ENCODE data around the gene LACTB.

LACTB gene

DNA sequence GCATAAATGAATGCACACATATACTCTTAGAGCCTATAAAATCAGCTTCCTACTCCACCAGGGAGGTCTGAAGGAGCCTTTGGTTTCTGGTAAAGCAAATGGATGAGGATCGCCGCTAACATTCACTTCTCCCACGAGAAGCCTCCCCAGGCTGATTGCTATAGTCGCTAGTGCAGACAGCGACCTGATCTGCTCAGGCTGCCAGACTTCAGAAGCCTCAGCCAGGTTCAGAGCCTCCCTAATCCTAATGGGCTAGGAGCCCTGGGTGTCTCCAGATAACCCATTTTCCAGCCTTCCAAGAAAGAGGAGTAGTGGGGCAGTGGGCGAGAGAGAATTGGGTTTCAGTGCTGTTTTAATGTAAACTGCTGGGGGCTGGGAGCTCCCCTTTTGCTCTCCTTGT lies 43.7 kb upstream of the LACTB start:
- Histone ChIP-seq H3K9me3 (ENCODE audit: low read depth, low read length) (no peaks in the 10 kb centered on the region), H3K9ac (ENCODE audit: insufficient read length) (no peak overlapping the region), H3K4me3 (no peak overlapping the region), H3K27ac (no peak overlapping the region), H3K36me3 (ENCODE audit: insufficient read depth, low read length) (no peaks in the 10 kb centered on the region)
- no peak for DNase-seq (ENCODE audit: low read depth, low spot score)
- TF ChIP-seq FOXP2 (optimal IDR thresholded peaks at IDR 0.05; ENCODE audit: control extremely low read depth, extremely low read length, insufficient read depth) (no peak), POLR2AphosphoS5 (IDR thresholded peaks at IDR 0.05; ENCODE audit: borderline replicate concordance, low read depth, low read length) (no peak), EZH2 (IDR thresholded peaks at IDR 0.05) (no peak)

DNA sequence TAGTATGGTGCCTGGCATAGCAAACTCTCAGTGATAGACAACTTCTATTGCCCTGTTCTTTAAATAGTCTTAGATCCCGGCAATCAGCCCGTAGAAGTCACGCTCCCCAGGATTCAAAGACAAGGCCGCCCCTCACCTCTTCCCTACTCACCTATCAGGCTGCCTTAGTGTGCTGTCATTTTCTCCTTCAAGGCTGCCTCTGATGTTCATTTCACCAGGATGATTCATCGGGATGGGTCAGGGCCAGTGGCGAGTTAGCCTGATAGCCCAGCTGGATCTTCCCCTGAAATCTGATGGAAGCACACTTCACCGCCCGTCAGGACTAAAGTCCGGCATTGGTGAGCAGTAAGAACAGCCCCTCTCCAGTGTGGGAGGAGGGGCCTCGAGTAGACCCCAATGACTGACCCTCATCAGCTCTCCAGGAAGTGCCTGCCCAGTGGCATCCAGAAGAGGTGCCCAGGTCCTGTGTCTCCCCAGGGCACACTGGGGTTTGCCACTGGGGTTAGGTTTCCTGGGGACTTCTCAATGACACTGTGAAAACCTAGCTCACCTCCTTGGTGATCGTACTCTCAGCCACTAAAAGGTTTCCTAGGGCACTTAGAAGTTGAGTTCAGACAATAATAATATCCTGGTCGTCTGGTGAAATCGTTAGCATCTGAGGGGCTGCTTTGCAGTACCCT lies 41.6 kb upstream of the LACTB start:
- no peaks in the 10 kb centered on the region for H3K36me3 ChIP-seq (ENCODE audit: insufficient read depth, low read length)
- H3K9ac ChIP-seq (ENCODE audit: insufficient read length) = no peak overlapping the region
- H3K27ac ChIP-seq = no peak overlapping the region
- H3K9me3 ChIP-seq (ENCODE audit: low read depth, low read length) = no peaks in the 10 kb centered on the region
- DNase-seq (ENCODE audit: low read depth, low spot score) = no peak
- H3K4me3 ChIP-seq = no peak overlapping the region
- TF ChIP-seq POLR2AphosphoS5 (IDR thresholded peaks at IDR 0.05; ENCODE audit: borderline replicate concordance, low read depth, low read length) (no peak), FOXP2 (optimal IDR thresholded peaks at IDR 0.05; ENCODE audit: control extremely low read depth, extremely low read length, insufficient read depth) (no peak), EZH2 (IDR thresholded peaks at IDR 0.05) (no peak)

DNA sequence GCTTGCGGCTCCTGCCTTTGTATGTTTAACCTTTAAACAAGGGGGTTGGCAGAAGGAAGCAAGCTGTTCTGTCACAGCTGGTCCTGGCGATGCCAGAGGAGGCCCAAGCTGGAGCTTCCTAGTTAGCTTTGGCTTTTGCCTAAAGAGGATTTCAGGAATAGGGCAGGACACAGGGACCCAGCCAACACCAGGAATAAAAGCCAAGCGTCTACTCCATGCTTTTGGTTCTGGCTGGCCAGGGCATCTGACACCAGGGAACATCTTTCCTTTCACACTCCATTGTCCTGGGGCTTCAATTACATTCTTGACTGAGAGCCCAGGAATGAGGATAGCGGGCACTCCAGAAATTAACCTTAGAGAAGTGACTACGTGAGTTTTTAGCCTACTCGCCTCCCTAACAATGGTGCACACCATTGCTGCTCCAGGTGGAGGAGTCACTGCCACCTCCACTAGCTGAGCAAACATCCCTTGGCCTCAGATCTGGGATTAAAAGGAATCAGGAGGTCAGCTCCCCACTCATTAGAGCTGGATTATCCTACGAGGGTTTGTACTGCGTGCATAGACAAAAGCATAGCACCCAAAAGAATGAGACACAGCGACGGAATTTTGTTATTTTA lies 40.9 kb upstream of the LACTB start:
- Histone ChIP-seq H3K36me3 (ENCODE audit: insufficient read depth, low read length) (no peaks in the 10 kb centered on the region), H3K4me3 (no peak overlapping the region), H3K9ac (ENCODE audit: insufficient read length) (no peak overlapping the region), H3K9me3 (ENCODE audit: low read depth, low read length) (no peaks in the 10 kb centered on the region), H3K27ac (no peak overlapping the region)
- DNase-seq (ENCODE audit: low read depth, low spot score) = no peak
- TF ChIP-seq EZH2 (IDR thresholded peaks at IDR 0.05) = no peak
- no peak for TF ChIP-seq FOXP2 (optimal IDR thresholded peaks at IDR 0.05; ENCODE audit: control extremely low read depth, extremely low read length, insufficient read depth)
- TF ChIP-seq POLR2AphosphoS5 (IDR thresholded peaks at IDR 0.05; ENCODE audit: borderline replicate concordance, low read depth, low read length) = no peak

DNA sequence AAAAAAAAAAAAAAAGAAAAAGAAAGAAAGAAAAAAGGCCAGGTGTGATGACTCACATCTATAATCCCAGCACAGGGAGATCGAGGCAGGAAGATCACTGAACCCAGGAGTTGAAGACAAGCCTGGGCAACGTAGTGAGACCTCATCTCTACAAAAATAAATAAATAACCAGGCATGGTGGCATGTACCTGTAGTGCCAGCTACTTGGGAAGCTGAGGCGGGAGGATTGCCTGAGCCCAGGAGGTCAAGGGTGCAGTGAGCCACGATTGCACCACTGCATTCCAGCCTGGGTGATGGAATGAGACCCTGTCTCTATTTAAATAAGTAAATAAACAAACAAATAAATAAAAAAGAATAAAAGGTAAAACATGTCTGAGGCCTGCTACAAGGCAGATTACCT lies 39.3 kb upstream of the LACTB start:
- H3K36me3 ChIP-seq (ENCODE audit: insufficient read depth, low read length) = no peaks in the 10 kb centered on the region
- no peak overlapping the region for H3K4me3 ChIP-seq
- H3K9ac ChIP-seq (ENCODE audit: insufficient read length) = no peak overlapping the region
- H3K27ac ChIP-seq = no peak overlapping the region
- no peak for DNase-seq (ENCODE audit: low read depth, low spot score)
- no peaks in the 10 kb centered on the region for H3K9me3 ChIP-seq (ENCODE audit: low read depth, low read length)
- TF ChIP-seq POLR2AphosphoS5 (IDR thresholded peaks at IDR 0.05; ENCODE audit: borderline replicate concordance, low read depth, low read length) (no peak), FOXP2 (optimal IDR thresholded peaks at IDR 0.05; ENCODE audit: control extremely low read depth, extremely low read length, insufficient read depth) (no peak), EZH2 (IDR thresholded peaks at IDR 0.05) (no peak)

DNA sequence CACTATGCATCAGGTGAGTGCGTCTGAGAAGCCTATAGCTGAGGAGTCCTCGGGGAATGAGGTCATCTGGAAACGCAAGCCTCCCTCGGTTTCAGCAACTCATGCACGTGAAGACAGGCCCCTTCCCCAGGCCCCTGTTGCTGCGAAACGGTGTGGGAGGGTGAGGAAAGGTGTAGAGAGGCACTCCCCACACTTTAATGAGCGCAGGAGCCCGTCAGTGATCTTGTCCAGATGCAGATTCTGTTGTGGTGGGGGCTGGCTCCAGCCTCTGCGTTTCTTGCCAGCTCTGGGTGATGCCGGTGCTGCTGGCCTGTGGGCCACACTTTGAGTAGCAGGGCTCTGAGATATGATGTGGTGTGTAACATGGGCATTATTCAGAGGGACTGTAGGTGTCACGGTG lies 38.6 kb upstream of the LACTB start:
- TF ChIP-seq EZH2 (IDR thresholded peaks at IDR 0.05) = no peak
- TF ChIP-seq FOXP2 (optimal IDR thresholded peaks at IDR 0.05; ENCODE audit: control extremely low read depth, extremely low read length, insufficient read depth) = no peak
- no peak for TF ChIP-seq POLR2AphosphoS5 (IDR thresholded peaks at IDR 0.05; ENCODE audit: borderline replicate concordance, low read depth, low read length)
- Histone ChIP-seq H3K9me3 (ENCODE audit: low read depth, low read length) (no peaks in the 10 kb centered on the region), H3K9ac (ENCODE audit: insufficient read length) (no peak overlapping the region), H3K4me3 (no peak overlapping the region), H3K27ac (no peak overlapping the region), H3K36me3 (ENCODE audit: insufficient read depth, low read length) (no peaks in the 10 kb centered on the region)
- DNase-seq (ENCODE audit: low read depth, low spot score) = no peak

DNA sequence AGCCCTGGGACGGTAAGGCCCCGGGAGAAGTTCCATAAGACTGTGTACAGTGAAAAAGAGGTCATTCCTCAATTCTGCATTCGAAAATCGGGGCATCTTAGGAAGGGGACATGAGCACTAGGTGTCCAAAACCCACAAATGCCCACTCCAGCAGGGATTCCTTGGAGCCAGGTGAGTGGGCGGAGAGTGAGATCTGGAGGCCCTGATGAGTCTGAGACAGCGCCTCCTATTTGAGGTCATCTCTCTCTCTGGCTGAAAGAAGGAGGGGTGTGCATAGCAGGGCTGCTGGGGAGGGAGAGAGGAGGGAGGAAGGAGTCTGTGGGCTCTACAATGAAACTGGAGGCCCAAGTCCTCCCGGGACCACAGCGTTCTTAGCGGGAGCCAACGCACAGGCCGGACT lies 38.1 kb upstream of the LACTB start:
- TF ChIP-seq FOXP2 (optimal IDR thresholded peaks at IDR 0.05; ENCODE audit: control extremely low read depth, extremely low read length, insufficient read depth) (no peak), POLR2AphosphoS5 (IDR thresholded peaks at IDR 0.05; ENCODE audit: borderline replicate concordance, low read depth, low read length) (no peak)
- Histone ChIP-seq H3K27ac (no peak overlapping the region), H3K9ac (ENCODE audit: insufficient read length) (no peak overlapping the region)

DNA sequence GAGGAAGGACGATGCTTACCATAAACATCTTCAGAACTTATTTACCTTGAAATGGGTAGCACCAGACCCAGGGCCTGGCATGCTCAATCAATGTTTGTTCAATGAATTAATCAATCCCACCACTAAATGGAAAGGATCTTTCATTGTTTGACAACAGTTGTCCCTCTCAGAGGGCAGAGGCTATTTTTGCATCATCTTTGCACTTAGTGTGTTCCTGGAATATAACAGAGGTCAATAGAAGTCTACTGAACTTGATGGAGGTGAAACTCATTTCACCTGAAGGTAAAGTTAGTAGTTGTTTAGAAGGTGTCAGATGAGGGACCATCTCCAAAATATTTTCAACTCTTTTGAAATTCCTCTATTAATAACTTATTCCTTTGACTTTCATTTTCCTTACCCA lies 36.9 kb upstream of the LACTB start:
- TF ChIP-seq FOXP2 (optimal IDR thresholded peaks at IDR 0.05; ENCODE audit: control extremely low read depth, extremely low read length, insufficient read depth) = no peak
- no peak for TF ChIP-seq POLR2AphosphoS5 (IDR thresholded peaks at IDR 0.05; ENCODE audit: borderline replicate concordance, low read depth, low read length)
- TF ChIP-seq EZH2 (IDR thresholded peaks at IDR 0.05) = no peak
- no peak overlapping the region for H3K27ac ChIP-seq
- H3K9me3 ChIP-seq (ENCODE audit: low read depth, low read length) = no peaks in the 10 kb centered on the region
- no peak for DNase-seq (ENCODE audit: low read depth, low spot score)
- no peaks in the 10 kb centered on the region for H3K36me3 ChIP-seq (ENCODE audit: insufficient read depth, low read length)
- no peak overlapping the region for H3K9ac ChIP-seq (ENCODE audit: insufficient read length)
- no peak overlapping the region for H3K4me3 ChIP-seq

More for the DNA sequence above, 38.1 kb upstream of the LACTB start:
- H3K4me3 ChIP-seq = no peak overlapping the region
- no peaks in the 10 kb centered on the region for H3K36me3 ChIP-seq (ENCODE audit: insufficient read depth, low read length)
- H3K9me3 ChIP-seq (ENCODE audit: low read depth, low read length) = no peaks in the 10 kb centered on the region
- no peak for DNase-seq (ENCODE audit: low read depth, low spot score)

DNA sequence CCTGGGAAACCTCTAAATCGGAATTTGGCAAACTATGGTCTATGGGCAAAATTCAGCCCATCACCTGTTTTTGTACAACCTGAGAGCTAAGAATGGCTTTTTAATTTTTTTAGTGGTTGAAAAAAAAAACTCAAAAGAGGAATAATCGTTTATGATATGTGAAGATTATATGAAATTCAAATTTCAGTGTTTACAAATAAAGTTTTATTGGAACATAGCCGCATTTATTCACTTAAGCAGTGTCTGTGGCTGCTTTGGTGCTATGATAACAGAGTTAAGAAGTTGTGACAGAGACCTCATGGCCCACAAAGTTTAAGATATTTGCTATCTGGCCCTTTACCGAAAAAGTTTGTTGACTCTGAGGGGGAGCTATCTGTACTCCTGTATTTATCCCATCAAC lies 36.4 kb upstream of the LACTB start:
- no peak overlapping the region for H3K27ac ChIP-seq
- H3K9ac ChIP-seq (ENCODE audit: insufficient read length) = no peak overlapping the region
- no peaks in the 10 kb centered on the region for H3K36me3 ChIP-seq (ENCODE audit: insufficient read depth, low read length)
- TF ChIP-seq EZH2 (IDR thresholded peaks at IDR 0.05) = no peak
- TF ChIP-seq FOXP2 (optimal IDR thresholded peaks at IDR 0.05; ENCODE audit: control extremely low read depth, extremely low read length, insufficient read depth) = no peak
- no peak for TF ChIP-seq POLR2AphosphoS5 (IDR thresholded peaks at IDR 0.05; ENCODE audit: borderline replicate concordance, low read depth, low read length)
- DNase-seq (ENCODE audit: low read depth, low spot score) = no peak
- no peak overlapping the region for H3K4me3 ChIP-seq
- H3K9me3 ChIP-seq (ENCODE audit: low read depth, low read length) = no peaks in the 10 kb centered on the region
